Measurements from ENCODE around the gene SYT7. TPM values are rescaled to one million over a fixed set of nuclear protein-coding genes. Genes with fewer than 3 reads are reported as not detected.

SYT7 gene
- total RNA-seq, 2 donors from 2014 or later = not detected

GRCh38 chr11:61551634-61552033, 29.2 kb downstream of the SYT7 start:
- H3K4me3 Mint-ChIP-seq = no peak overlapping the region
- no peaks in the 10 kb centered on the region for H3K9me3 Mint-ChIP-seq
- ATAC-seq (replicated peaks in 1 of 2) = no peak
- no peak overlapping the region for H3K27ac Mint-ChIP-seq
- DNase-seq = no peak
- H3K36me3 Mint-ChIP-seq (ENCODE audit: insufficient read depth in 2 of 2) = no peaks in the 10 kb centered on the region
- peaks cover 7% of the 10 kb centered on the region for H3K4me1 Mint-ChIP-seq (ENCODE audit: low read depth)
- H3K27me3 Mint-ChIP-seq (ENCODE audit: low read depth) = peaks cover 37% of the 10 kb centered on the region

- Mint-ChIP-seq H3K4me1 (ENCODE audit: low read depth) (peaks cover 7% of the 10 kb centered on the region), H3K27me3 (ENCODE audit: low read depth) (peaks cover 28% of the 10 kb centered on the region), H3K36me3 (ENCODE audit: insufficient read depth in 2 of 2) (no peaks in the 10 kb centered on the region), H3K9me3 (no peaks in the 10 kb centered on the region), H3K4me3 (no peak overlapping the region), H3K27ac (no peak overlapping the region)
- DNase-seq = no peak
- no peak for ATAC-seq (replicated peaks in 1 of 2)
Measured at GRCh38 chr11:61550665-61551227, 30.1 kb downstream of the SYT7 start.

GRCh38 chr11:61549662-61550568, 31.0 kb downstream of the SYT7 start:
- H3K4me1 Mint-ChIP-seq (ENCODE audit: low read depth) = peaks cover 7% of the 10 kb centered on the region
- no peak overlapping the region for H3K4me3 Mint-ChIP-seq
- no peak overlapping the region for H3K27ac Mint-ChIP-seq
- ATAC-seq (replicated peaks in 1 of 2) (no peak), DNase-seq (no peak)
- H3K36me3 Mint-ChIP-seq (ENCODE audit: insufficient read depth in 2 of 2) = no peaks in the 10 kb centered on the region
- H3K9me3 Mint-ChIP-seq = no peaks in the 10 kb centered on the region
- H3K27me3 Mint-ChIP-seq (ENCODE audit: low read depth) = peaks cover 32% of the 10 kb centered on the region

- H3K9me3 Mint-ChIP-seq = no peaks in the 10 kb centered on the region
- ATAC-seq (replicated peaks in 1 of 2) = no peak
- no peak for DNase-seq
- no peak overlapping the region for H3K27ac Mint-ChIP-seq
- H3K4me3 Mint-ChIP-seq = no peak overlapping the region
- H3K4me1 Mint-ChIP-seq (ENCODE audit: low read depth) = peaks cover 2% of the 10 kb centered on the region
- no peaks in the 10 kb centered on the region for H3K36me3 Mint-ChIP-seq (ENCODE audit: insufficient read depth in 2 of 2)
- peaks cover 25% of the 10 kb centered on the region for H3K27me3 Mint-ChIP-seq (ENCODE audit: low read depth)
Measured at GRCh38 chr11:61549177-61549576, 31.7 kb downstream of the SYT7 start.

- Mint-ChIP-seq H3K9me3 (no peaks in the 10 kb centered on the region), H3K36me3 (ENCODE audit: insufficient read depth in 2 of 2) (no peaks in the 10 kb centered on the region), H3K4me1 (ENCODE audit: low read depth) (peaks cover 3% of the 10 kb centered on the region), H3K27me3 (ENCODE audit: low read depth) (peaks cover 6% of the 10 kb centered on the region), H3K4me3 (no peak overlapping the region), H3K27ac (no peak overlapping the region)
- DNase-seq (no peak), ATAC-seq (replicated peaks in 1 of 2) (no peak)
Measured at GRCh38 chr11:61547246-61547645, 33.6 kb downstream of the SYT7 start.

- no peak for DNase-seq
Measured at GRCh38 chr11:61546663-61547062, 34.2 kb downstream of the SYT7 start.

GRCh38 chr11:61545921-61546320, 35.0 kb downstream of the SYT7 start:
- H3K36me3 Mint-ChIP-seq (ENCODE audit: insufficient read depth in 2 of 2) = no peaks in the 10 kb centered on the region
- no peak overlapping the region for H3K27ac Mint-ChIP-seq
- H3K27me3 Mint-ChIP-seq (ENCODE audit: low read depth) = peaks cover 15% of the 10 kb centered on the region
- no peaks in the 10 kb centered on the region for H3K9me3 Mint-ChIP-seq
- no peak for DNase-seq
- no peak overlapping the region for H3K4me3 Mint-ChIP-seq
- H3K4me1 Mint-ChIP-seq (ENCODE audit: low read depth) = peaks cover 3% of the 10 kb centered on the region
- no peak for ATAC-seq (replicated peaks in 1 of 2)

More at GRCh38 chr11:61546663-61547062, 34.2 kb downstream of the SYT7 start:
- no peak for ATAC-seq (replicated peaks in 1 of 2)
- H3K9me3 Mint-ChIP-seq = no peaks in the 10 kb centered on the region
- peaks cover 3% of the 10 kb centered on the region for H3K4me1 Mint-ChIP-seq (ENCODE audit: low read depth)
- no peak overlapping the region for H3K27ac Mint-ChIP-seq
- peaks cover 8% of the 10 kb centered on the region for H3K27me3 Mint-ChIP-seq (ENCODE audit: low read depth)
- no peaks in the 10 kb centered on the region for H3K36me3 Mint-ChIP-seq (ENCODE audit: insufficient read depth in 2 of 2)
- no peak overlapping the region for H3K4me3 Mint-ChIP-seq

- H3K27me3 Mint-ChIP-seq (ENCODE audit: low read depth) = peaks cover 15% of the 10 kb centered on the region
- ATAC-seq (replicated peaks in 1 of 2) (no peak), DNase-seq (no peak)
- peaks cover 3% of the 10 kb centered on the region for H3K4me1 Mint-ChIP-seq (ENCODE audit: low read depth)
- H3K36me3 Mint-ChIP-seq (ENCODE audit: insufficient read depth in 2 of 2) = no peaks in the 10 kb centered on the region
- no peak overlapping the region for H3K27ac Mint-ChIP-seq
- no peaks in the 10 kb centered on the region for H3K9me3 Mint-ChIP-seq
- no peak overlapping the region for H3K4me3 Mint-ChIP-seq
Measured at GRCh38 chr11:61545341-61545740, 35.5 kb downstream of the SYT7 start.

- Mint-ChIP-seq H3K4me3 (no peak overlapping the region), H3K4me1 (ENCODE audit: low read depth) (peaks cover 3% of the 10 kb centered on the region), H3K36me3 (ENCODE audit: insufficient read depth in 2 of 2) (no peaks in the 10 kb centered on the region), H3K27ac (no peak overlapping the region), H3K27me3 (ENCODE audit: low read depth) (peaks cover 15% of the 10 kb centered on the region), H3K9me3 (no peaks in the 10 kb centered on the region)
- ATAC-seq (replicated peaks in 1 of 2) (no peak), DNase-seq (no peak)
Measured at GRCh38 chr11:61544466-61544865, 36.4 kb downstream of the SYT7 start.

- peaks cover 21% of the 10 kb centered on the region for H3K27me3 Mint-ChIP-seq (ENCODE audit: low read depth)
Measured at GRCh38 chr11:61543606-61544306, 37.1 kb downstream of the SYT7 start.

GRCh38 chr11:61542705-61543104, 38.2 kb downstream of the SYT7 start:
- Mint-ChIP-seq H3K4me3 (no peak overlapping the region), H3K4me1 (ENCODE audit: low read depth) (peaks cover 3% of the 10 kb centered on the region), H3K36me3 (ENCODE audit: insufficient read depth in 2 of 2) (no peaks in the 10 kb centered on the region), H3K27ac (no peak overlapping the region), H3K27me3 (ENCODE audit: low read depth) (peaks cover 23% of the 10 kb centered on the region), H3K9me3 (no peaks in the 10 kb centered on the region)
- no peak for ATAC-seq (replicated peaks in 1 of 2)
- no peak for DNase-seq

More at GRCh38 chr11:61543606-61544306, 37.1 kb downstream of the SYT7 start:
- DNase-seq (no peak), ATAC-seq (replicated peaks in 1 of 2) (no peak)
- no peaks in the 10 kb centered on the region for H3K9me3 Mint-ChIP-seq
- peaks cover 3% of the 10 kb centered on the region for H3K4me1 Mint-ChIP-seq (ENCODE audit: low read depth)
- no peak overlapping the region for H3K4me3 Mint-ChIP-seq
- no peaks in the 10 kb centered on the region for H3K36me3 Mint-ChIP-seq (ENCODE audit: insufficient read depth in 2 of 2)
- H3K27ac Mint-ChIP-seq = no peak overlapping the region

GRCh38 chr11:61542024-61542461, 38.8 kb downstream of the SYT7 start:
- H3K4me1 Mint-ChIP-seq (ENCODE audit: low read depth) = peaks cover 3% of the 10 kb centered on the region
- no peak for ATAC-seq (replicated peaks in 1 of 2)

GRCh38 chr11:61541598-61541997, 39.3 kb downstream of the SYT7 start:
- Mint-ChIP-seq H3K9me3 (no peaks in the 10 kb centered on the region), H3K36me3 (ENCODE audit: insufficient read depth in 2 of 2) (no peaks in the 10 kb centered on the region), H3K4me1 (ENCODE audit: low read depth) (peaks cover 3% of the 10 kb centered on the region), H3K4me3 (no peak overlapping the region), H3K27ac (no peak overlapping the region), H3K27me3 (ENCODE audit: low read depth) (peaks cover 23% of the 10 kb centered on the region)
- no peak for DNase-seq
- ATAC-seq (replicated peaks in 1 of 2) = no peak

More at GRCh38 chr11:61542024-61542461, 38.8 kb downstream of the SYT7 start:
- H3K4me3 Mint-ChIP-seq = no peak overlapping the region
- H3K27ac Mint-ChIP-seq = no peak overlapping the region
- DNase-seq = no peak
- no peaks in the 10 kb centered on the region for H3K36me3 Mint-ChIP-seq (ENCODE audit: insufficient read depth in 2 of 2)
- H3K9me3 Mint-ChIP-seq = no peaks in the 10 kb centered on the region
- H3K27me3 Mint-ChIP-seq (ENCODE audit: low read depth) = peaks cover 23% of the 10 kb centered on the region
